HG02678 (cell line): ENCODE data around the gene CCNY.

Experiments used
- ATAC-seq: cut with Tn5 transposase; IDR thresholded peaks from one replicate; pipeline ENCODE4 v1.9.1; 2021; ENCODE audit warnings: mild to moderate bottlenecking, moderate library complexity; ENCODE audit not compliant: unreplicated experiment

The CCNY gene

DNA sequence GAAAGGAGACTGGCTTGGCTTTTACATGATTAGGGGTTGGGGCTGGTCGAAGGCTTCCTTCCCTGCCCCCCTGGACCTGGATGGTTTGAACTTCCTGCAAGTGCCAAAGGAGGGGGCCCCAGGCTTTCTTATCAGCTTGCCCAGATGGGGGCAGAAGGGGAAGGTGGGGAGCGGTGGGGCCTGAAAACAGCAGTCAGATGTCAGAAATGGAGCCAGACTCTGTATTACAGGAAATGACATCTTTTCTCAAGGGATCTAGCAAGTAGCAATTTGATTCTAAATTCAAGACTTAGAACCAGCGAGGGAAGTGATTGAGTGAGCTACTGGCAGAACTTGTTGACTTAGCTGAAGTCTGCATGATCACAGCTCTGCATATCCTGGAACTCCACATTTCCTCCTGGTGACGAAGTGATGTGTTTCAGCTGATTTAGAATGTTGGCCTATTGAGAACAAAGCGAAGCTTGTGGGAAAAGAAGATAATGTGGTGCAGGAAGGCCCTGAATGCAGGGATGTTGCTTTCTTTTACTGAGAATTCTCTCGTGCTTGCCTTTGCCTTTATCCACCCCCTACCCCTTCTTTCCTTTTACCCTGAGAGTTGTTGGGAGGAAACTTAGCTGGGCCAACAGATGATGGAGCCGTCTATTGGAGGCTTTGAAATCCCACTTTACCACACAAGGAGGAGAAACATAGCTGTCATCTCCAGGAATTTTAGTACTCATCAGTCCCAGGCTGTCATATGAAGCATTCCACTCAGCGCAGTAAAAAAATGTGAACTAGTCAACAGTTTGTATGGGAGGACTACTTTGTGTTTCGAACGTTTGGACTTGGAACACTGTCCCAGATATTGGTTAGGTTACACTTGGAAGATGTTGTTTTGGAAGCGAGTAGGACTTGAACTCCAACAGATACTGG lies 43.2 kb downstream of the CCNY start:
- ATAC-seq = peak; percentile 77

DNA sequence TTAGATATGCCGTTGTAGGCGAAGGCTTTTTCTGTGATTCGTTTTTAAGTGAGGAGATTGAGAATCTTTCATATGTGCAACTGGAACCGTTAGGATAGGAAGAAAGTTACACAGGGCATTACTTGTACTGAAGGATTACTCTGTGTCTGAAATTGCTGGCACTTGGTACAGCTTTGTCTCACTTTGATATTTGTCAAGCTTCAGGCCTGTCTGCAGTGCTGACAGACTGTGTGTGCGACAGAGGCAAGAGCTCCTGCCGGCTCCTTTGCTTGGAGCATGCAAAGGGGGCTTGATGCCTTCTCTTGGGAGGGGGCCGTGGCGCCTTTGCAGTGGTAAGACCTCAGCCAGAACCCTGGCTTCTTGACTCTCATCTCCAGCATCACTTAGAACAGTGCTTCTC lies 45.8 kb downstream of the CCNY start:
- ATAC-seq = no peak

- ATAC-seq = no peak
Observed at GRCh38 chr10:35384265-35384868, 48.1 kb downstream of the CCNY start.

DNA sequence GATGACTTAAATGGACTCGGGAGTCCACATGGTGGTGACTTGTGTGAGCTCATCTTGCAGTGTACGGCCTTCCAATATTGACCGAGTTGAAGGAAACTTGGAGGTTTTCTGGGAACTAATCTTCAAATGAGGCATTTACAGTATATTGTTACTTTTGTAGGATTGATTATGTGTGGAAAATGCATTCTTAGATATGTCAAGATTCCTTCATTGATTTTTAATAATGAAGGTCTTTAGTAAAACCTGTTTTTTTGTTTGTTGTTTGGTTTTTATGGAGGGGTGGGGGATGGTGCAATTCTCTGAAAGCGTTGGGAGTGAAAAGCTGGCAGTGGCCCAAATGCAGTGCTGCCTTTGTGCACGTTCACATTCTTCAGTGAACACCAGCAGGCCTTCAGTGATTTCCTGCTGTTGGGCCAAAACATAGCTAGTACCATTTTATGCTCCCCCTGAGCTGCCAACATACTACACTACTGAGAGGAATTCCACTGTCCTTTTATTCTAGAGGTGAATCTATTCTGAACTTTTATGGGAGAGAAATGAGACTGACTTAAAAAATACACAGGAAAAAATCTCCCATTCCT lies 50.4 kb downstream of the CCNY start:
- no peak for ATAC-seq

DNA sequence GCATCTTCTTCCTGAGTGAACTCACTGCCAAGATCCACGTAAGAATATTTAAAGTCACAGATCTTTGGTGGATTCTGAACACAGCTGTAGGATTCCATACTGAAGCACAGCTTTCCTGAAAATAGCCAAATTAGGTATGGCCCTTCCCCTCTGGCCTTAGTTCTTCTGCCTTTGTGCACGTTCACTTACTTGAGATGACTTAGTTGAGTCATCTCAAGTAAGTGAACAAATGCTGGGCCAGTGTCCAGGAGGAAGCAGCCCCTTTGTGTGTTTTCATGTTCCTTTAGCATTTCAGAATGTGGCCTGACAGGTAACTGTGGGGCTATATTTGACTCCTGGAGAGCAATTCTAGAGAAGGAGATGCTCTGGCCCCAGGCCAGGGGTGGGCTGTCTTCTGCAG lies 51.5 kb downstream of the CCNY start:
- peak; percentile 68 for ATAC-seq

- ATAC-seq = peak; percentile 40
Observed at GRCh38 chr10:35388197-35388596, 51.9 kb downstream of the CCNY start.

DNA sequence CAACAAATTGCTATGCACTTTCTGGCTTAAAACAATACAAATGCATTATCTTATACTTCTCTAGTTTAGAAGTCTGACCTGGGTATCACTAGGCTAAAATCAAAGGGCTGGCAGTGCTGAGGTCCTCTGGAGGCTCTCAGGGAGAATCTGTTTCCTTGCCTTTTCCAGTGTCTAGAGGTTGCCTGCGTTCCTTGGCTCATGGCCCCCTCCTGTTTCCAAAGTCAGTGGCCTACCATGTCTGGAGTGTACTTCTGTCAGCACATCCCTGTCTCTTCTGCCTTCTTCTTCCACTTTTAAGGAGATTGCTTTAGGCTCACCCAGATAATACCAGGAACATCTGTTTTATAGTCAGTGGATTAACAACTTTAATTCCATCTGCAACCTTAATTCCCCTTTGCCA lies 52.4 kb downstream of the CCNY start:
- ATAC-seq = no peak

DNA sequence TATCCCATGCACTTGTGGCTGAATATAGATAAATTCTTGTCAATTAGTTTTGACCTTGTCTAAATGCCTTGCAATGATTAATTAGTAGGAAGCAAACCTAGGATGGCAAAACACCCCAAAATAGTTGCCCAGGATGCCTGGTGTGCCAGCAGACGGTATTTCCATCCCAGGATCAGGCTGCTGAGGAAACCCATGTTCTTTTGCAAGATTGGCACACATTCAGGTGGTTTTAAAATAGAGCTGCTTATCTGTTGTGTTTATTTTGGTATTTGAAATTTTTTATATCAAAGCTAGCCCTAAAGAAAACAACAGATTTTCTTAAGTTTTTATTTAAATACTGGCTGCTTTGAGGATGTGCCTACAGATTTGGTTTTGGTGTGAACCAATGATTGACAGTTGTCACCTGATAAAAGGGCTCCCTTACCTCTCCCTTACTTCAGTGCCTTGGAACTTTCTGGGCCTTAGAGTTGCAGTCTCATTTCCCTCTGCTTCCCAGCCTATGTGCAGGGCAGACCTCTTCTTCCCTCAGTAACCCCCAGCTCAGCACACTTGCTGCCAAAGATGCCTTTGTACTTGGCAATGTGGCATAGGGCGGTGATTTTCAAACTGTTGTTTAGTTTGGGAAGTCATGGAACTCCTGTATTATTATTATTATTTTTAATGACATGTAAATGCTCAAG lies 54.0 kb downstream of the CCNY start:
- ATAC-seq = no peak

DNA sequence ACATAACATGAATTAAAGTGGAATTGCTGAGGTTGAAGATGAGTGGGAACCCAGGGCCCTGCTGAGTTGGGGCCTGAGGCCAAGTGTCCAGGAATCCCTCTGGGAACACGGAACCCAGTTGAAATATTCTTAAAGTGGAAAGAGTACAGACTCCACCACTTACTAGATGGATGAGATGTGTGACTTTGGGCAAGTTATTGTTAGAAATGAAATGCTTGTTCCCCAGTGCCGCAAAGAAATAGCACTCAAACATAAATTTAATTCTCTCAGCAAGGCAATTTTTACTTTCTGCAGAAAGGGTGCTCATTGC lies 54.5 kb downstream of the CCNY start:
- no peak for ATAC-seq

DNA sequence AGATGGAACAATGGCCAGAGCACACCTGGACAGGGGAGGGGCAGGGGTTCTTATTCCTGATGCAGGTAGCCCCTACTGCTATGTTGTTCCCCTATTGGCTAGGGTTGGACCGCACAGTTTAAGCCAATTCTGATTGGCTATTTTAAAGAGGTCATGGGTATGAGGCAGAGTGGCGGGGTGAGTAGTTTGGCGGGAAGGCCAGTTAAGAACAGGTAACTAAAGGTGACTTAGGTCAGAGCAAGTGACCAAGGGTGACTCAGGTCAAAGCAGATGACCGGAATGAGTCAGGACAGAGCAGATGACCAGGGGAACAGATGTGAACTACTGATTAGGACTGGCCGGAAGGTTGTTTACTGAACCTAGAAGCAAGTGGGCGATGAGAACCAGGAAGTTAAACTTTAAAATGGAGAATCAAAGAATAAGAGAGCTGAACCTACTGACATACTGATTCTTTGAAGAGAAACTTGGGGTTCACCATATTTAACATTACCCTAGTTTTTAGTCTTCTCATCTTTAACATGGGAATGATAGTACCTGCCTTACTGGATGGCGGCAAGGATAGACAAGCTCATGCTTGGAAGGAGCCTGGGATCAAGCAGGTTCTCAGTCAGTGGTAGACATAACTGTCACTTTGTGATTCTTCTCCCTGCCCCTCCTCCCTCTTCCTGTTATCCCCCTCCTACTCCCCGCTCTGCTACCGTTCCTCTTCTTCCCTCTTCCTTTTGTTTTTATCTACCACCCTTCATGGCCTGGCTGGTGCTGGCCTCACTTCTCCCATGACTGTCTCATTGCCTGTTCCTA lies 55.0 kb downstream of the CCNY start:
- no peak for ATAC-seq

GRCh38 chr10:35391954-35392262 lies 55.6 kb downstream of the CCNY start:
- no peak for ATAC-seq

- ATAC-seq = no peak
Observed at GRCh38 chr10:35392482-35393228, 56.3 kb downstream of the CCNY start.

- no peak for ATAC-seq
Observed at GRCh38 chr10:35394411-35394851, 58.1 kb downstream of the CCNY start.

DNA sequence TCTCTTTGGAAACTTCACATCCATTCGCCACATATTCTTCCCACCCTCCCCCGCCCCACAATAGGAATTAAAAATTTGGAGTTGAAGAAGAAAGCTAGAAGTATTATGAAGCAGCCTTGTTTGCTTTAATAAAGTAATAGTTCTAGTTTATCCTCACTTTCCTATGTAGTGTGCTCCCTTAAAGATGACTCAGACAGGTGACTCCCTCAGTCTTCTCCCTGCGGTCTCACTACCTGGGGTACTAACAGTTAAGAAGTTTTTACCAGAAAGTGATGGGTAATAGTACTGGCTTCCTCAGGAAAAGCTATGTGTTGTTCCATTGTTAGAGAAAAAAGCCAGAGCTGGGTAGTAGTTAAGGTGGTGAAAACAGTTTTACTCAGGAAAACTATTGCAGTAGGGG lies 58.6 kb downstream of the CCNY start:
- no peak for ATAC-seq

GRCh38 chr10:35396560-35397434 lies 60.5 kb downstream of the CCNY start:
- no peak for ATAC-seq

DNA sequence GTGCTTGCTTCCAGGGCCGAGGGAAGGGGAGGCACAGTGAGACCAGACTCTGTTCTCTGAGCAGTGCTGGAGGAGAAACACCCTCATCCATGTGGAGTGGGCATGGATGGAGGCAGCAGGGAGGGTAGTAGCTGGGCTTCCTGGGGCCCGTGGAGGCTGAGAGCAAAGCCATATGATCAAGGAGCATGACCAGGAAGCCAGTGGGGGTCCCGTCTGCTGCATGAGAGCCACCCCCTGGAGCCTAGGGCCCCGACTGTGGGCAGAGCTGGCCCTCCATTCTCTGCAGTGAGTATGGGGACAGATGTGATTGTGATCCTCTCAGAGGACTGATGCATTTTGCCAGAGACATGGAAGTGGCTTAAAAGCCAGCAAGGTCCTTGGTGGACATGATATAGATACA lies 61.6 kb downstream of the CCNY start:
- ATAC-seq = no peak

DNA sequence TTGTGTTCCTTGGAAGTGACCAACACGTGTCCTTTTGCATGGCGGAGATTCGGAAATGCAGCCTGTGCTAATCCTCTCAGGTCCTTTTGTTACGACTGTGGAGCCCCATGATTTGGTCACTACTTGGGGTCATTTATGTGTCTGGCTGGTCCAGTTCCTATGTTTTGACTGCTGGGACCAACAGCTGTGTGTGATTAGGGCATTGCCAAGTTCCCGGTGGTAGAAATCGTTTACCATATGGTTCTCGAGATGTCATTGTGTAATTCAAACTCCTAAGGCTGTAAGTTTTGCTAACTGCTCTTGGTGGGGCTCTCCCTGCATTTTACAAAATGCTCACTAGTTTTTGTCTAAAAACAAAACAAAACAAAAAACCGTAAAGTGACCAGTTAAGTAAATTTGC lies 62.0 kb downstream of the CCNY start:
- no peak for ATAC-seq

DNA sequence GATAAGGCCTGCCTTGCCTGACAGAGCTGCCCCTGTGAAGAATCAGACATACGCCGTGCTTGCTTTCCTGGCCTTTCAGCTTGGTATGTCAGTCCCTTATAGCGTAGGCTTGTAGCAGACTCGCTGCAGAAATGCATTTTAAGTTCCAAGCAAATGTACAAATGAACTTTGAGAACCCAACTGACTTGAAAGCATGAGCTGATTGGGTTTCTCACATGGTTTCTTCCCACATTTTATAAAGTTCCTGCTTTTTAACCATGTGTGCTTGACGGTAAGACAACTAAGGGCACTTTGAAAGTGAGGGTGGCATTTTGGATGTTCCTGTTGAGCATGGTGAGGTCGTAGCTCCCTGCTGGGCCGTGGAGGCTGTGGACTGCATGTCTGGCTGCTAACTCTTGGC lies 62.6 kb downstream of the CCNY start:
- no peak for ATAC-seq

DNA sequence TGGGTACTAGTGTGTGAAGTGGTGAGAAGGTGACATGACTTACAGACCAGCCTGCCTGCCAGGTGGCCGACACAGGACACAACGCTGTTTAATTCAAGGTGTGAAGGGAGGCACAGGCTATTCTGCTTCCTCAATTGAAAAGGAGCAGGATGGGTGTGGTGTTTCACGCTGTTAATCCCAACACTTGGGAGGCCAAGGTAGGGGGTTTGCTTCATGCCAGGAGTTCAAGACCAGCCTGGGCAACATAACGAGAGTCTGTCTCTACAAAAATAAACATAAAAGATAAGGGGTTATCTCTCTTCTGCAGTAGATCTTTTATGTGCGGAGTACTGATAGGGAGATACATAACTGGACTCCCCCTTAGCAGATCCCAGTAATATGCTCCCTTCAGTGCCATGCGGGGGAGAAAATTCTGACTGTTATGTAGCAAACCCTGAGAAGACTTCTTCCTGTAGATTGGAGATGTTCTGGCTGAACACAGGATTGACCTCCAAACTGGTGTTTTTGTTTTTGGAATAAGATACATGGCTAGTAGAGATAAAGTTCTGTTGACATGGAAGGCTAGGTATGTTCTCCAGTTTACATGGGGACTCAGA lies 63.2 kb downstream of the CCNY start:
- ATAC-seq = no peak
